Thoracic aorta (tissue), 2 donors: ENCODE measurements around the gene ASIC4. TPM values are rescaled to one million over a fixed set of nuclear protein-coding genes. Genes with fewer than 3 reads are reported as not detected.

Source experiments
- ATAC-seq: fragments of 150-250 bp; one replicate; pipeline ENCODE4 v1.8.0; 2017; ENCODE audit warnings: low read depth; ENCODE audit not compliant: insufficient number of reproducible peaks, low FRiP score
- DNase-seq: peaks from one replicate; pipeline ENCODE4 v3.0.0-alpha.2; 2020; ENCODE audit warnings: low spot score
- H3K27ac ChIP-seq, 2 donors: fragments of 200-600 bp; sonication (generic); 1 replicate in 1 of 2; 2 replicates in 1 of 2; pipeline ENCODE4 v1.5.1; 2016; ENCODE audit warnings: mild to moderate bottlenecking in 2 of 2, moderate library complexity in 2 of 2
- H3K27me3 ChIP-seq: fragments of 200-600 bp; sonication (generic); replicated peaks from 2 replicates; pipeline ENCODE4 v1.6.0; 2016; ENCODE audit warnings: mild to moderate bottlenecking; ENCODE audit not compliant: insufficient read depth
- H3K36me3 ChIP-seq: fragments of 200-600 bp; sonication (generic); one replicate; pipeline ENCODE4 v1.5.1; 2016
- H3K4me1 ChIP-seq, 2 donors: fragments of 200-600 bp; sonication (generic); 1 replicate in 1 of 2; 2 replicates in 1 of 2; pipeline versions ENCODE4 v1.5.1 to v1.6.0; 2016; ENCODE audit warnings: low read depth in 2 of 2, mild to moderate bottlenecking in 1 of 2; ENCODE audit not compliant: control insufficient read depth in 1 of 2
- H3K4me3 ChIP-seq: fragments of 200-600 bp; sonication (generic); 2 replicates; pipeline ENCODE4 v1.5.1; 2016; ENCODE audit warnings: mild to moderate bottlenecking
- H3K9me3 ChIP-seq: fragments of 200-600 bp; sonication (generic); 2 replicates; pipeline ENCODE4 v1.5.1; 2016
- total RNA-seq, 2 donors: library from RNA; depleted of rRNA; stranded (reverse); fragments of >200 nt; gene quantifications; one replicate each; pipeline versions ENCODE4 v1.1.0 to v1.2.3, GENCODE V29; 2016
- TF ChIP-seq, protein P1 (sequence below): fragments of 200-600 bp; sonication (generic); IDR thresholded peaks from one replicate; pipeline ENCODE4 v1.5.1; 2019; ENCODE audit warnings: antibody characterized with exemption

Gene ASIC4
- total RNA-seq, 2 donors from 2014 or later, result 0.41 TPM; not detected in 1

DNA sequence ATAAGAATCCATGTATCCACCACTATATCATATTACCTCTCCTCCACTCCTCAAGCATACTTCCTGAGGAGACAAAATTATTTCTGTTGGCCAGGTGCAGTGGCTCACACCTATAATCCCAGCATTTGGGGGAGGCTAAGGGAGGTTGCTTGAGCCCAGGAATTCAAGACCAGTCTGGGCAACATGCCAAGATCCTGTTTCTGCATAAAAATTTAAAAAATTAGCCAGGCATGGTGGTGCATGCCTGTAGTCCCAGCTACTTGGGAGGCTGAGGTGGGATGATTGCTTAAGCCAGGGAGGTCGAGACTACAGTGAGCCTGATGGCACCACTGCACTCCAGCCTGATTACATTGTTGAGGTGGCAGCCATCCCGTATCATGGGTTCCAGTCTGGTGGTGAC, 67.1 kb downstream of the ASIC4 start:
- ATAC-seq (no peak), DNase-seq (no peak)
- H3K36me3 ChIP-seq, result no peaks in the 10 kb centered on the region
- H3K4me1 ChIP-seq, result no peaks in the 10 kb centered on the region
- TF ChIP-seq, protein P1, sequence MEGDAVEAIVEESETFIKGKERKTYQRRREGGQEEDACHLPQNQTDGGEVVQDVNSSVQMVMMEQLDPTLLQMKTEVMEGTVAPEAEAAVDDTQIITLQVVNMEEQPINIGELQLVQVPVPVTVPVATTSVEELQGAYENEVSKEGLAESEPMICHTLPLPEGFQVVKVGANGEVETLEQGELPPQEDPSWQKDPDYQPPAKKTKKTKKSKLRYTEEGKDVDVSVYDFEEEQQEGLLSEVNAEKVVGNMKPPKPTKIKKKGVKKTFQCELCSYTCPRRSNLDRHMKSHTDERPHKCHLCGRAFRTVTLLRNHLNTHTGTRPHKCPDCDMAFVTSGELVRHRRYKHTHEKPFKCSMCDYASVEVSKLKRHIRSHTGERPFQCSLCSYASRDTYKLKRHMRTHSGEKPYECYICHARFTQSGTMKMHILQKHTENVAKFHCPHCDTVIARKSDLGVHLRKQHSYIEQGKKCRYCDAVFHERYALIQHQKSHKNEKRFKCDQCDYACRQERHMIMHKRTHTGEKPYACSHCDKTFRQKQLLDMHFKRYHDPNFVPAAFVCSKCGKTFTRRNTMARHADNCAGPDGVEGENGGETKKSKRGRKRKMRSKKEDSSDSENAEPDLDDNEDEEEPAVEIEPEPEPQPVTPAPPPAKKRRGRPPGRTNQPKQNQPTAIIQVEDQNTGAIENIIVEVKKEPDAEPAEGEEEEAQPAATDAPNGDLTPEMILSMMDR, result no peak
- no peak overlapping the region for H3K4me3 ChIP-seq
- H3K27me3 ChIP-seq, result no peaks in the 10 kb centered on the region
- no peak overlapping the region for H3K27ac ChIP-seq
- H3K9me3 ChIP-seq, result no peaks in the 10 kb centered on the region

Other genes starting within 250 kb of the ASIC4 start
- gene DNAJB2, start 235.1 kb upstream of the ASIC4 start, total RNA-seq, result 10 to 100 TPM; 56.9 to 61.2 TPM
- not detected for gene PTPRN, start 205.1 kb upstream of the ASIC4 start, total RNA-seq
- gene RESP18, start 181.7 kb upstream of the ASIC4 start, total RNA-seq, result not detected
- 10 to 100 TPM; 42.7 to 51.2 TPM for gene DNPEP, start 126.6 kb upstream of the ASIC4 start, total RNA-seq
- 100 to 1,000 TPM; 146 to 302 TPM for gene DES, start 96.1 kb upstream of the ASIC4 start, total RNA-seq
- 100 to 1,000 TPM; 426 to 455 TPM for gene SPEG, start 79.6 kb upstream of the ASIC4 start, total RNA-seq
- 10 to 100 TPM; 30.5 to 56.5 TPM for gene GMPPA, start 15.6 kb upstream of the ASIC4 start, total RNA-seq
- 100 to 1,000 TPM; 184 to 269 TPM for gene CHPF, start 29.3 kb downstream of the ASIC4 start, total RNA-seq
- 1 to 10 TPM; 1.4 to 3.9 TPM for gene TMEM198, start 29.5 kb downstream of the ASIC4 start, total RNA-seq
- 100 to 1,000 TPM in 1 of 2 donors, 10 to 100 TPM in 1; 88.7 to 151 TPM for gene OBSL1, start 57.1 kb downstream of the ASIC4 start, total RNA-seq
- 1 to 10 TPM; 1.2 to 1.6 TPM for gene INHA, start 57.8 kb downstream of the ASIC4 start, total RNA-seq
- gene STK11IP, start 83.4 kb downstream of the ASIC4 start, total RNA-seq, result 10 to 100 TPM; 20.0 to 25.3 TPM
- 1 to 10 TPM; 5.6 to 6.5 TPM for gene SLC4A3, start 113.1 kb downstream of the ASIC4 start, total RNA-seq